NAMALWA (cell line): ENCODE results near the gene TACSTD2.
"Not testable (repeated sequence)": the region's sequence is repeated elsewhere in the genome, so short reads cannot be mapped to it uniquely, and the experiment has no call there.

Experiments used
- DNase-seq: peaks from one replicate; pipeline ENCODE4 v3.0.0-alpha.2; 2015; ENCODE audit warnings: low spot score

Gene TACSTD2

GRCh38 chr1:58587667-58588066, 10.6 kb upstream of the TACSTD2 start:
- DNase-seq = no peak

- no peak for DNase-seq
These were observed 9.2 kb upstream of the TACSTD2 start for GRCh38 chr1:58586271-58586670.

- no peak for DNase-seq
These were observed 8.6 kb upstream of the TACSTD2 start for GRCh38 chr1:58585581-58586151.

- no peak for DNase-seq
These were observed 8.1 kb upstream of the TACSTD2 start for GRCh38 chr1:58585166-58585565.

- DNase-seq = no peak
These were observed 7.2 kb upstream of the TACSTD2 start for GRCh38 chr1:58584082-58584895.

- DNase-seq = no peak
These were observed 6.4 kb upstream of the TACSTD2 start for GRCh38 chr1:58583496-58583895.

GRCh38 chr1:58582143-58582542, 5.1 kb upstream of the TACSTD2 start:
- not testable (repeated sequence) for DNase-seq

- no peak for DNase-seq
These were observed 4.6 kb upstream of the TACSTD2 start for GRCh38 chr1:58581641-58582040.

- DNase-seq = no peak
These were observed 3.1 kb upstream of the TACSTD2 start for GRCh38 chr1:58580186-58580585.

- no peak for DNase-seq
These were observed 590 bp upstream of the TACSTD2 start for GRCh38 chr1:58577654-58578030.

- no peak for DNase-seq
These were observed 726 bp downstream of the TACSTD2 start for GRCh38 chr1:58576325-58576726.

- no peak for DNase-seq
These were observed 1.3 kb downstream of the TACSTD2 start for GRCh38 chr1:58575551-58576324.

- DNase-seq = no peak
These were observed 2.2 kb downstream of the TACSTD2 start for GRCh38 chr1:58574816-58575215.

GRCh38 chr1:58573705-58574591, 3.1 kb downstream of the TACSTD2 start:
- DNase-seq = peak; percentile 6

- no peak for DNase-seq
These were observed 3.9 kb downstream of the TACSTD2 start for GRCh38 chr1:58573138-58573537.

- no peak for DNase-seq
These were observed 4.4 kb downstream of the TACSTD2 start for GRCh38 chr1:58572690-58573089.

GRCh38 chr1:58571616-58572015, 5.4 kb downstream of the TACSTD2 start:
- DNase-seq = no peak

- no peak for DNase-seq
These were observed 6.2 kb downstream of the TACSTD2 start for GRCh38 chr1:58570817-58571216.

- DNase-seq = no peak
These were observed 7.0 kb downstream of the TACSTD2 start for GRCh38 chr1:58570094-58570493.

- no peak for DNase-seq
These were observed 8.1 kb downstream of the TACSTD2 start for GRCh38 chr1:58568911-58569310.

- no peak for DNase-seq
These were observed 8.7 kb downstream of the TACSTD2 start for GRCh38 chr1:58568271-58568860.

GRCh38 chr1:58566339-58566738, 10.7 kb downstream of the TACSTD2 start:
- DNase-seq = no peak
